Gastroesophageal sphincter (tissue), 4 donors: ENCODE data around the gene SELENOK. TPM values are rescaled to one million over a fixed set of nuclear protein-coding genes. Genes with fewer than 3 reads are reported as not detected.

Experiments used
- ATAC-seq: fragments of 150-250 bp; one replicate; pipeline ENCODE4 v1.9.1; 2016; ENCODE audit warnings: mild to moderate bottlenecking, moderate library complexity
- H3K27ac ChIP-seq, 4 donors: fragments of 200-600 bp; sonication (generic) in 3 of 4; 1 replicate in 3 of 4; 2 replicates in 1 of 4; pipeline ENCODE4 v1.5.1; 2016 to 2019
- H3K27me3 ChIP-seq: fragments of 200-600 bp; sonication (generic); one replicate; pipeline ENCODE4 v1.5.1; 2019
- H3K36me3 ChIP-seq, 2 donors: fragments of 200-600 bp; sonication (generic); one replicate each; pipeline ENCODE4 v1.5.1; 2019; ENCODE audit warnings: control low read depth in 1 of 2
- H3K4me1 ChIP-seq, 3 donors: fragments of 200-600 bp; sonication (generic); 1 replicate in 2 of 3; 2 replicates in 1 of 3; pipeline ENCODE4 v1.5.1; 2016 to 2019; ENCODE audit warnings: control low read depth in 2 of 3
- H3K4me3 ChIP-seq, 2 donors: fragments of 200-600 bp; sonication (generic); one replicate each; pipeline ENCODE4 v1.5.1; 2019; ENCODE audit warnings: mild to moderate bottlenecking in 1 of 2, moderate library complexity in 1 of 2
- H3K9me3 ChIP-seq, 3 donors: fragments of 200-600 bp; sonication (generic); one replicate each; pipeline ENCODE4 v1.5.1; 2017 to 2019; ENCODE audit warnings: control low read depth in 2 of 3
- EP300 ChIP-seq: sonication (generic); formaldehyde crosslinking; IDR thresholded peaks from one replicate; pipeline ENCODE4 v1.6.1; 2017; ENCODE audit warnings: antibody characterized with exemption, mild to moderate bottlenecking
- POLR2A ChIP-seq, 2 donors: fragments of 450-650 bp; IDR thresholded peaks; one replicate each; pipeline ENCODE4 v1.6.1; 2017; ENCODE audit warnings: antibody characterized with exemption in 2 of 2, mild to moderate bottlenecking in 2 of 2, moderate library complexity in 1 of 2
- POLR2AphosphoS5 ChIP-seq: sonication (generic); formaldehyde crosslinking; IDR thresholded peaks from one replicate; pipeline ENCODE4 v1.6.1; 2017; ENCODE audit warnings: antibody characterized with exemption
- WGBS, 2 donors: methylation state at CpG; one replicate each; pipeline ENCODE4 v1.1.5; 2018; ENCODE audit warnings: low coverage in 1 of 2; 5-methylcytosine and 5-hydroxymethylcytosine counted together
- total RNA-seq, 4 donors: library from RNA; depleted of rRNA; stranded (reverse); fragments of >200 nt; gene quantifications; one replicate each; pipeline ENCODE4 v1.1.0, GENCODE V29; 2016
- TF ChIP-seq, protein P1 (sequence below), 4 experiments: fragments of 200-600 bp in 2 of 4; fragments of 450-650 bp in 2 of 4; sonication (generic) in 1 of 4; IDR thresholded peaks; one replicate each; pipeline ENCODE4 v1.5.1; 2017 to 2019; ENCODE audit warnings: antibody characterized with exemption in 4 of 4, mild to moderate bottlenecking in 2 of 4, moderate library complexity in 2 of 4

Gene SELENOK
- total RNA-seq, 4 donors from 2014 or later = 42.2 to 76.7 (median 63.4) TPM

GRCh38 chr3:53844262-53845102 lies 47.2 kb downstream of the SELENOK start:
- no peak overlapping the region for H3K4me3 ChIP-seq
- H3K9me3 ChIP-seq = no peaks in the 10 kb centered on the region
- WGBS, 2 donors = 89% methylated on average over 5 of the region's 9 CpGs; no CpG with 5 or more reads in 1 of the 2 donors
- H3K27me3 ChIP-seq = peaks cover 29% of the 10 kb centered on the region
- TF ChIP-seq POLR2A (IDR thresholded peaks at IDR 0.05) = no peak
- TF ChIP-seq, protein P1, sequence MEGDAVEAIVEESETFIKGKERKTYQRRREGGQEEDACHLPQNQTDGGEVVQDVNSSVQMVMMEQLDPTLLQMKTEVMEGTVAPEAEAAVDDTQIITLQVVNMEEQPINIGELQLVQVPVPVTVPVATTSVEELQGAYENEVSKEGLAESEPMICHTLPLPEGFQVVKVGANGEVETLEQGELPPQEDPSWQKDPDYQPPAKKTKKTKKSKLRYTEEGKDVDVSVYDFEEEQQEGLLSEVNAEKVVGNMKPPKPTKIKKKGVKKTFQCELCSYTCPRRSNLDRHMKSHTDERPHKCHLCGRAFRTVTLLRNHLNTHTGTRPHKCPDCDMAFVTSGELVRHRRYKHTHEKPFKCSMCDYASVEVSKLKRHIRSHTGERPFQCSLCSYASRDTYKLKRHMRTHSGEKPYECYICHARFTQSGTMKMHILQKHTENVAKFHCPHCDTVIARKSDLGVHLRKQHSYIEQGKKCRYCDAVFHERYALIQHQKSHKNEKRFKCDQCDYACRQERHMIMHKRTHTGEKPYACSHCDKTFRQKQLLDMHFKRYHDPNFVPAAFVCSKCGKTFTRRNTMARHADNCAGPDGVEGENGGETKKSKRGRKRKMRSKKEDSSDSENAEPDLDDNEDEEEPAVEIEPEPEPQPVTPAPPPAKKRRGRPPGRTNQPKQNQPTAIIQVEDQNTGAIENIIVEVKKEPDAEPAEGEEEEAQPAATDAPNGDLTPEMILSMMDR (IDR thresholded peaks at IDR 0.05) = no peak
- TF ChIP-seq EP300 = no peak
- TF ChIP-seq POLR2AphosphoS5 = no peak
- H3K36me3 ChIP-seq = no peaks in the 10 kb centered on the region
- peaks cover 0 to 22% (median 4%) of the 10 kb centered on the region in 3 donors for H3K4me1 ChIP-seq
- ATAC-seq = no peak
- H3K27ac ChIP-seq = no peak overlapping the region

GRCh38 chr3:53843195-53844177 lies 48.2 kb downstream of the SELENOK start:
- ATAC-seq = no peak
- TF ChIP-seq POLR2A (IDR thresholded peaks at IDR 0.05) = no peak
- TF ChIP-seq, protein P1 (IDR thresholded peaks at IDR 0.05) = no peak
- no peak for TF ChIP-seq EP300
- TF ChIP-seq POLR2AphosphoS5 = no peak
- H3K4me1 ChIP-seq = peaks cover 0 to 22% (median 4%) of the 10 kb centered on the region in 3 donors
- H3K4me3 ChIP-seq = no peak overlapping the region
- 83% methylated on average over 4 of the region's 10 CpGs; no CpG with 5 or more reads in 1 of the 2 donors for WGBS, 2 donors
- no peaks in the 10 kb centered on the region for H3K9me3 ChIP-seq
- H3K27ac ChIP-seq = no peak overlapping the region
- peaks cover 23% of the 10 kb centered on the region for H3K27me3 ChIP-seq
- no peaks in the 10 kb centered on the region for H3K36me3 ChIP-seq

DNA sequence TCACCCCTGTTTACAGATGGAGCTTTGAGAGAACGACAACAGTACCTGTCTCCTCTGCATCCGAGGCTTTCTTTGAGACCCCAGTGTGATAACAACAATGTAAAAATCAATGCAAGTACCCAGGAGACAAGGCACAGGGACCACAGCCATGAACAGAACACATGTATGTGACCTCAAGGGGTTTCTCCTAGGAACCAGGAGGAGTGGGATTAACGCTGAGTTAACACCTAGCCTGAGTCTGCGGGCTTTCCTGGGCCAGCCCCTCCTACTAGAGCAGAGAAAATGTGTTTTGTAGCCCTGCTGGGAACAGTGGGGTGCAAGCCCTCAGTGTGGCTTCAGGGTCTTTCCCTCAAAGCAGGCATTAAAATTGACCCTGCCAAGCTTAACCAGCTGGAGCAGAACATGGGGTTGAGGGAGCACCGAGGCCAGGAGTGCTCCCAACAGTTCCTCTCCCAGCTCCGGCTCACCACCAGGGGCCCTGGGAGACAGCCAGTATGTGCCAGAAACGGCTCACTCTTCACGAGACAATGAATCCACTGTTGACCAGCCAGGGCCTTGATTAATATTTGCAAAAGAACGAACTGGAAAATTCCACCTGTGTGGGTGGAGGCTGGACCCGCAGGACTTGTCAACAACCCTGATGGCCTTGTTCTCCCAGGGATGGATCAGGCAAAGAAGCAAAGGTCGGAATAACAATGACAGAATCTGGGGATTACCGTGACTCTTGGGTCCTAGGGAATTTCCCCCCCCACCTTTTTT lies 49.0 kb downstream of the SELENOK start:
- Histone ChIP-seq H3K36me3 (no peaks in the 10 kb centered on the region), H3K27me3 (peaks cover 18% of the 10 kb centered on the region), H3K9me3 (no peaks in the 10 kb centered on the region), H3K4me1 (peaks cover 0 to 22% (median 4%) of the 10 kb centered on the region in 3 donors), H3K27ac (no peak overlapping the region), H3K4me3 (no peak overlapping the region)
- TF ChIP-seq EP300 (no peak), POLR2A (IDR thresholded peaks at IDR 0.05) (no peak), POLR2AphosphoS5 (no peak)
- TF ChIP-seq, protein P1 (IDR thresholded peaks at IDR 0.05) = no peak
- ATAC-seq = no peak
- 38 to 57% methylated on average over 5 to 6 of the region's 12 CpGs for WGBS, 2 donors

DNA sequence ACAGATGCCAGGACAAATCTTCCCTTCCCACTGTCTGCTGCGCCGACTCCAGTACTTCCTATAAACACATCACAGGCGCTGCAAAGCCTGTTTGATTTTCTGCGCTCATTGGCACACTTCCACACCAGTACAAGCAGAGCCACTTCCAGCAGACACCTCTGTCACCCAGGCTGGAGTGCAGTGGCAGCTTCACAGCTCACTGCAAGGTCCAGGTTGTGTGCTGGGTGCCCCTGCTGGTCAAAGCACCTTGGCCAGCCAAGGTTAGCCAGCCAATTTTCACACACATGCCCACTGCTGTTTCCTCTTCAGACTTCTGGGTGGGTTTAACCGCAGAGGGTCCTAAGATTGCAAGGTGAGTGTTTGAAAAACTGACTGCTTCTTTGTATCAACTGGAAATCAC lies 50.4 kb downstream of the SELENOK start:
- Histone ChIP-seq H3K27ac (no peak overlapping the region), H3K27me3 (peaks cover 5% of the 10 kb centered on the region), H3K9me3 (no peaks in the 10 kb centered on the region), H3K4me1 (peaks cover 0 to 13% (median 0%) of the 10 kb centered on the region in 3 donors), H3K36me3 (no peaks in the 10 kb centered on the region), H3K4me3 (no peak overlapping the region)
- TF ChIP-seq POLR2A (IDR thresholded peaks at IDR 0.05) (no peak), POLR2AphosphoS5 (no peak), EP300 (no peak)
- TF ChIP-seq, protein P1 (IDR thresholded peaks at IDR 0.05) = no peak
- 89 to 94% methylated on average over 2 to 5 of the region's 5 CpGs for WGBS, 2 donors
- no peak for ATAC-seq
